Astrocyte (in vitro differentiated cells and primary cell): ENCODE measurements around the gene HOPX. TPM values are rescaled to one million over a fixed set of nuclear protein-coding genes. Genes with fewer than 3 reads are reported as not detected.

Experiments
- DNase-seq: peaks from one replicate; pipeline ENCODE4 v3.0.0-alpha.2; 2010; ENCODE audit warnings: low read depth
- FAIRE-seq: peaks from 2 replicates; lab custom pipeline; 2011; peaks lifted over from hg19 to GRCh38; lab: Jason Lieb, UNC
- H2AFZ ChIP-seq: 2 replicates; pipeline ENCODE4 v1.6.0; 2012; ENCODE audit warnings: low read depth, low read length, inconsistent platforms
- H3K27ac ChIP-seq: 2 replicates; pipeline ENCODE4 v1.5.1; 2011; ENCODE audit warnings: low read depth, low read length, inconsistent platforms
- H3K27me3 ChIP-seq: 2 replicates; pipeline ENCODE4 v1.6.0; 2011; ENCODE audit warnings: low read length, inconsistent platforms; ENCODE audit not compliant: insufficient read depth
- H3K36me3 ChIP-seq: 2 replicates; pipeline ENCODE4 v1.5.1; 2011; ENCODE audit warnings: low read length, inconsistent platforms; ENCODE audit not compliant: insufficient read depth
- H3K4me1 ChIP-seq: 2 replicates; pipeline ENCODE4 v1.5.1; 2011; ENCODE audit warnings: low read length, inconsistent platforms; ENCODE audit not compliant: insufficient read depth
- H3K4me2 ChIP-seq: 2 replicates; pipeline ENCODE4 v1.6.0; 2012; ENCODE audit warnings: low read length, inconsistent platforms
- H3K4me3 ChIP-seq: 2 replicates; pipeline ENCODE4 v1.5.1; 2011; ENCODE audit warnings: low read depth, mild to moderate bottlenecking, low read length, inconsistent platforms; ENCODE audit not compliant: insufficient read depth
- H3K79me2 ChIP-seq: 2 replicates; pipeline ENCODE4 v1.6.0; 2012; ENCODE audit warnings: mild to moderate bottlenecking, low read length, inconsistent platforms; ENCODE audit not compliant: insufficient read depth
- H3K9ac ChIP-seq: 2 replicates; pipeline ENCODE4 v1.6.0; 2012; ENCODE audit warnings: mild to moderate bottlenecking, low read length, inconsistent platforms
- H3K9me3 ChIP-seq: 2 replicates; pipeline ENCODE4 v1.5.1; 2012; ENCODE audit warnings: low read depth, mild to moderate bottlenecking, low read length, inconsistent platforms; ENCODE audit not compliant: insufficient read depth
- H4K20me1 ChIP-seq: 2 replicates; pipeline ENCODE4 v1.6.0; 2012; ENCODE audit warnings: low read length, inconsistent platforms; ENCODE audit not compliant: insufficient read depth
- H3K27ac Mint-ChIP-seq: one replicate; pipeline ENCODE4 v1.8.0; 2021; ENCODE audit warnings: mild to moderate bottlenecking, mixed read lengths; ENCODE audit not compliant: unreplicated experiment
- H3K27me3 Mint-ChIP-seq: one replicate; pipeline ENCODE4 v1.8.0; 2021; ENCODE audit warnings: low read depth, mixed read lengths; ENCODE audit not compliant: unreplicated experiment
- H3K36me3 Mint-ChIP-seq: one replicate; pipeline ENCODE4 v1.8.0; 2021; ENCODE audit warnings: low read depth, mixed read lengths; ENCODE audit not compliant: unreplicated experiment
- H3K4me1 Mint-ChIP-seq: one replicate; pipeline ENCODE4 v1.8.0; 2021; ENCODE audit warnings: low read depth, mixed read lengths; ENCODE audit not compliant: unreplicated experiment
- H3K4me3 Mint-ChIP-seq: one replicate; pipeline ENCODE4 v1.8.0; 2021; ENCODE audit warnings: mild to moderate bottlenecking, moderate library complexity, mixed read lengths; ENCODE audit not compliant: unreplicated experiment
- H3K9me3 Mint-ChIP-seq: one replicate; pipeline ENCODE4 v1.8.0; 2021; ENCODE audit warnings: mild to moderate bottlenecking, mixed read lengths; ENCODE audit not compliant: unreplicated experiment
- CTCF ChIP-seq: IDR thresholded peaks from 2 replicates; pipeline ENCODE4 v1.5.1; 2011; ENCODE audit warnings: low read depth, mild to moderate bottlenecking, inconsistent platforms, low read length, moderate library complexity; ENCODE audit not compliant: insufficient read depth
- EZH2 ChIP-seq: IDR thresholded peaks from 2 replicates; pipeline ENCODE4 v1.6.1; 2012; ENCODE audit warnings: mild to moderate bottlenecking, low read length, inconsistent platforms; ENCODE audit not compliant: insufficient read depth
- total RNA-seq: library from RNA; stranded (reverse); gene quantifications from 2 replicates; pipeline ENCODE4 v1.2.1, GENCODE V29; 2021

The HOPX gene
- total RNA-seq, 1 donor from 2014 or later = 1.7 TPM

GRCh38 chr4:56686537-56687231, 5.6 kb upstream of the HOPX start:
- H3K27ac ChIP-seq = no peak overlapping the region
- no peaks in the 10 kb centered on the region for H3K9me3 ChIP-seq
- no peaks in the 10 kb centered on the region for H4K20me1 ChIP-seq
- H3K79me2 ChIP-seq = no peaks in the 10 kb centered on the region
- peaks cover 2% of the 10 kb centered on the region for H3K27me3 ChIP-seq
- no peak overlapping the region for H3K4me3 ChIP-seq
- Mint-ChIP-seq H3K27me3 (peaks cover 2% of the 10 kb centered on the region), H3K9me3 (no peaks in the 10 kb centered on the region), H3K4me1 (peaks cover 17% of the 10 kb centered on the region), H3K36me3 (no peaks in the 10 kb centered on the region), H3K4me3 (no peak overlapping the region), H3K27ac (no peak overlapping the region)
- H2AFZ ChIP-seq = no peak overlapping the region
- no peaks in the 10 kb centered on the region for H3K36me3 ChIP-seq
- H3K4me1 ChIP-seq = peaks cover 15% of the 10 kb centered on the region
- H3K4me2 ChIP-seq = no peak overlapping the region
- DNase-seq (no peak), FAIRE-seq (no peak)
- no peak for TF ChIP-seq CTCF
- no peak for TF ChIP-seq EZH2
- no peak overlapping the region for H3K9ac ChIP-seq

- H2AFZ ChIP-seq = no peak overlapping the region
- H3K79me2 ChIP-seq = no peaks in the 10 kb centered on the region
- no peak overlapping the region for H3K27ac Mint-ChIP-seq
- DNase-seq (peak; percentile 20), FAIRE-seq (peak; percentile 47)
- H3K27me3 Mint-ChIP-seq = peaks cover 6% of the 10 kb centered on the region
- H4K20me1 ChIP-seq = no peaks in the 10 kb centered on the region
- no peak overlapping the region for H3K4me3 Mint-ChIP-seq
- no peak overlapping the region for H3K4me2 ChIP-seq
- H3K27me3 ChIP-seq = peaks cover 17% of the 10 kb centered on the region
- H3K4me3 ChIP-seq = no peak overlapping the region
- H3K27ac ChIP-seq = no peak overlapping the region
- H3K9me3 ChIP-seq = no peaks in the 10 kb centered on the region
- H3K4me1 ChIP-seq = peaks cover 16% of the 10 kb centered on the region
- no peaks in the 10 kb centered on the region for H3K36me3 ChIP-seq
- peaks cover 13% of the 10 kb centered on the region for H3K4me1 Mint-ChIP-seq
- H3K9me3 Mint-ChIP-seq = no peaks in the 10 kb centered on the region
- TF ChIP-seq CTCF (no peak), EZH2 (no peak)
- no peaks in the 10 kb centered on the region for H3K36me3 Mint-ChIP-seq
- H3K9ac ChIP-seq = no peak overlapping the region
These were observed 3.4 kb upstream of the HOPX start for GRCh38 chr4:56684320-56685050.
